ENCODE data around the gene EVX1. TPM values are rescaled to one million over a fixed set of nuclear protein-coding genes. Genes with fewer than 3 reads are reported as not detected.
A peak's percentile ranks its signal among the peaks of the same experiment; 100 is the strongest.

EVX1 gene
- total RNA-seq, 1 donor = not detected

DNA sequence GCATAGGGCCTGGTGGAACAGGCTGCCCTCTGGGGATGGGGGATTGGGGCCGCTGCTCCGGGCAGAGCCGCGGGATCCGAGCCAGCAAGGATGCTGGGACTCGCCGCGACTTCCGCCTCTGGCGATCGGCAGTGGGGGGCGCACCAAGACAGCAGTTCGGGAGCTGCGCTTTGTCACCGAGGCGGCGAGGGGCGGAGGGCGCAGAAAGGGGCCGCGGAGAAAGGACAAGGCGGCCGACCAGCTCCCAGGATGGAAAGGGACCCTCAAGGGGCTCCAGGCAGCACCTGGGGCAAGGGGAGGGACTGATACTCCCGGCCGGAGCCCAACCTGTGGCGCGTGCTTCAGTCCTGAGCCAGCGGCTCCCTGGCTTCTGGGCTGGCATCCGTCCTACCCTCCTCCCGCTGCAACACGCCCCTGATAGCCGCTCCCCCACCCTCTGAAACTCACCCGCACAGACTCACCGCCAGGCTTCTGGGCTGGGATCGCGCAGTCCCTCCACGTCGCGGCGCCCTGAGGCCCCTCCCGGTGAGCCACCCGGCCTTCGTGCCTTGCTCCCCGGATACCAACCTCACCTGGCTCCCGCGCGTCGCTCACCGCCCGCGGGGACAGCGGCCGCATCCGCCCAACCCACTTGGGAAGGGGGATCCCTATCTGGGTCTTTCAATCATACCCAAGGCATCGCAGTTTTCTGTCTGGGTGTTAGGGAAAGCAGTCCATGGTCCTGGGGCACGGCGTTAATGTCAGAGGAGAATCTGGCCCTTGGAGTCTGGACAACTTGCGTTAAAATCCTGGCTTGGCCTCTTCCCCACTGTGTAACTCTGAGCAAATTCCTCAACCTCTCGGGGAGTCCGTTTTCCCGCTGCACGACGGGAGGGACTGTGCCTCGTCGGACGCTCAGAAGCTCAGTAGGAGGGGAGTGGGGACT is 7.0 kb upstream of the EVX1 start:
- no peaks in the 10 kb centered on the region for H4K20me1 ChIP-seq (ENCODE audit: insufficient read depth, low read length)
- peaks cover 14% of the 10 kb centered on the region for H3K4me1 ChIP-seq (ENCODE audit: insufficient read depth, low read length)
- peak; percentile 93 for DNase-seq (ENCODE audit: insufficient read length, low spot score, missing footprints)
- TF ChIP-seq CTCF (IDR thresholded peaks at IDR 0.05; ENCODE audit: extremely low read depth, low read depth, low read length) = peak; percentile 45
- H3K9me3 ChIP-seq (ENCODE audit: low read depth, low read length) = no peaks in the 10 kb centered on the region
- no peaks in the 10 kb centered on the region for H3K79me2 ChIP-seq (ENCODE audit: insufficient read depth, low read length)
- H2AFZ ChIP-seq (ENCODE audit: low read length) = peak overlapping the region; percentile 95
- H3K4me3 ChIP-seq (ENCODE audit: insufficient read depth, low read length) = peak overlapping the region; percentile 75
- peak overlapping the region; percentile 91 for H3K4me2 ChIP-seq (ENCODE audit: insufficient read depth, low read length)
- H3K27me3 ChIP-seq (ENCODE audit: insufficient read depth, low read length) = peaks cover 8% of the 10 kb centered on the region
- H3K36me3 ChIP-seq (ENCODE audit: insufficient read depth, low read length) = no peaks in the 10 kb centered on the region
- no peak overlapping the region for H3K27ac ChIP-seq (ENCODE audit: low read depth, low read length)

DNA sequence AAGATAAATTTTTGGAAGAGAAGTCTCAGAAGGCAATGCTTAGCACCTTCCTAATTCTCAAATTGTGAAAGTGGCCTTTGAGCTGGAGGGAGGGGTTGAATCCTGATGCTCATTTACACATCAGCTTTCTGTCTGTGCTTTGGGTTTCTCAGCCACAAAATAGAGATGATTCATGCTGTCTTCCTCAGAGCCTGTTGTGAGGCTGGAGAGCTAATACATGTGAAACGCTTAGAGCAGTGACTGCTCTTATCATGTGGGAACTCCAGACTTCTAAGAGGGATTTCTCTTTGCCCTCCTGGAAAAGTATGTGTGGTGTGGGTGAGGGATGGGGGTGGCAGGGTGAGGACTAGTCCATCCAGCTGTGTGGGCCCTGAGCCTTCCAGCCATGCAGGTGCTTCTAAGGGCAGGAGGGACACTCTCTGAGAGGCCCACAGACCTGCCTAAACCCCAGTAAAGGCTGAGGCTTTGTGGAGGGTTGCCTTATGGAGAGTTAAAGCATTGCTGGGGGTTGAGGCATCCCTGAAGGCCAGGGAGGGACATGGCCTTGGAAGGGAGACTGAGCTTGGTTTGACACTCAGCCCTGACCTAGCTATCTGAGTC is 4.8 kb upstream of the EVX1 start:
- Histone ChIP-seq H3K4me1 (ENCODE audit: insufficient read depth, low read length) (peaks cover 14% of the 10 kb centered on the region), H3K27ac (ENCODE audit: low read depth, low read length) (no peak overlapping the region), H3K79me2 (ENCODE audit: insufficient read depth, low read length) (no peaks in the 10 kb centered on the region), H2AFZ (ENCODE audit: low read length) (no peak overlapping the region), H3K27me3 (ENCODE audit: insufficient read depth, low read length) (peaks cover 30% of the 10 kb centered on the region), H3K4me2 (ENCODE audit: insufficient read depth, low read length) (no peak overlapping the region), H3K36me3 (ENCODE audit: insufficient read depth, low read length) (no peaks in the 10 kb centered on the region), H4K20me1 (ENCODE audit: insufficient read depth, low read length) (no peaks in the 10 kb centered on the region), H3K9me3 (ENCODE audit: low read depth, low read length) (no peaks in the 10 kb centered on the region), H3K4me3 (ENCODE audit: insufficient read depth, low read length) (no peak overlapping the region)
- peak; percentile 99 for DNase-seq (ENCODE audit: insufficient read length, low spot score, missing footprints)
- no peak for TF ChIP-seq CTCF (IDR thresholded peaks at IDR 0.05; ENCODE audit: extremely low read depth, low read depth, low read length)

GRCh38 chr7:27238979-27239386 is 3.6 kb upstream of the EVX1 start:
- Histone ChIP-seq H2AFZ (ENCODE audit: low read length) (no peak overlapping the region), H3K27me3 (ENCODE audit: insufficient read depth, low read length) (peaks cover 42% of the 10 kb centered on the region), H3K36me3 (ENCODE audit: insufficient read depth, low read length) (no peaks in the 10 kb centered on the region), H3K9me3 (ENCODE audit: low read depth, low read length) (no peaks in the 10 kb centered on the region), H3K27ac (ENCODE audit: low read depth, low read length) (no peak overlapping the region), H3K4me2 (ENCODE audit: insufficient read depth, low read length) (no peak overlapping the region), H3K4me3 (ENCODE audit: insufficient read depth, low read length) (no peak overlapping the region), H3K79me2 (ENCODE audit: insufficient read depth, low read length) (no peaks in the 10 kb centered on the region), H4K20me1 (ENCODE audit: insufficient read depth, low read length) (no peaks in the 10 kb centered on the region), H3K4me1 (ENCODE audit: insufficient read depth, low read length) (peaks cover 18% of the 10 kb centered on the region)
- TF ChIP-seq CTCF (IDR thresholded peaks at IDR 0.05; ENCODE audit: extremely low read depth, low read depth, low read length) = no peak
- DNase-seq (ENCODE audit: insufficient read length, low spot score, missing footprints) = no peak

- Histone ChIP-seq H3K4me2 (ENCODE audit: insufficient read depth, low read length) (no peak overlapping the region), H3K79me2 (ENCODE audit: insufficient read depth, low read length) (no peaks in the 10 kb centered on the region), H3K27ac (ENCODE audit: low read depth, low read length) (no peak overlapping the region), H3K4me1 (ENCODE audit: insufficient read depth, low read length) (peaks cover 18% of the 10 kb centered on the region), H3K27me3 (ENCODE audit: insufficient read depth, low read length) (peaks cover 47% of the 10 kb centered on the region), H2AFZ (ENCODE audit: low read length) (no peak overlapping the region), H3K36me3 (ENCODE audit: insufficient read depth, low read length) (no peaks in the 10 kb centered on the region), H3K4me3 (ENCODE audit: insufficient read depth, low read length) (no peak overlapping the region), H4K20me1 (ENCODE audit: insufficient read depth, low read length) (no peaks in the 10 kb centered on the region), H3K9me3 (ENCODE audit: low read depth, low read length) (no peaks in the 10 kb centered on the region)
- no peak for DNase-seq (ENCODE audit: insufficient read length, low spot score, missing footprints)
- no peak for TF ChIP-seq CTCF (IDR thresholded peaks at IDR 0.05; ENCODE audit: extremely low read depth, low read depth, low read length)
These were observed 3.1 kb upstream of the EVX1 start for GRCh38 chr7:27239387-27240014.

Data from osteoblast (primary cell).